ENCODE data around the gene NMUR2. TPM values are rescaled to one million over a fixed set of nuclear protein-coding genes. Genes with fewer than 3 reads are reported as not detected.

Gene NMUR2
- total and polyA plus RNA-seq, 11 donors: 0.22 TPM; not detected in 10

DNA sequence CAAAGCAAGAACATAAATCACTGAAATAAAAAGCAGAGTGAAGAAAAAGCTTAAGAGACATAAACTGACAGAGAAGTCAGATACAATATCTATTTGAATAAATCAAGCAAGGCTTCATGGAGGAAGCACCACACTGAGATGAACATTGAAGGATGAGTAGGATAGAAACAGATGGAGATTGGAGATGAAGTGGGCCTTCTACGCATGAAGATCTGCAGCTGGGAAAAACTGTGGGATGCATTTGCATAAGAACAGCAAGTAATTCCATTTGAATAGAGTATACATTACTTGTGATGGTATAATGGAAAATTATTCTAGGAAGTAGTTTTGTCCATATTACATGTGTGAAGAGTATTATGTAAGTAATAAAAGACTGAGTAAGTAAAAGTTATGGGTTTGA lies 16.5 kb downstream of the NMUR2 start:
- TF ChIP-seq POLR2A (IDR thresholded peaks at IDR 0.05): no peak
- TF ChIP-seq CTCF (IDR thresholded peaks at IDR 0.05): no peak
- H3K27ac ChIP-seq: no peak overlapping the region
- H3K36me3 ChIP-seq: no peaks in the 10 kb centered on the region
- peaks cover 0 to 5% (median 0%) of the 10 kb centered on the region in 12 donors for H3K4me1 ChIP-seq
- 41 to 95% (median 94%) methylated on average over 1 of the region's 1 CpG for WGBS, 4 donors
- H3K27me3 ChIP-seq: no peaks in the 10 kb centered on the region
- peaks cover 0 to 15% (median 4%) of the 10 kb centered on the region in 12 donors for H3K9me3 ChIP-seq
- H3K4me3 ChIP-seq: no peak overlapping the region
- ATAC-seq (no peak), DNase-seq (no peak)
- intact Hi-C loops (cut with DNase I): loop anchor here in 1 of 10 donors (10.0 kb wide), 1 partner anchor 116 kb away; no protein-coding TSS in a partner anchor

- DNase-seq (peak in 1 of 5 donors; percentile 30), ATAC-seq (peak in 3 of 4 donors; percentile 34 to 70 (median 58))
- TF ChIP-seq CTCF (IDR thresholded peaks at IDR 0.05) (no peak), POLR2A (IDR thresholded peaks at IDR 0.05) (no peak)
- Histone ChIP-seq H3K9me3 (no peaks in the 10 kb centered on the region), H3K36me3 (no peaks in the 10 kb centered on the region), H3K4me1 (peaks cover 0 to 27% (median 2%) of the 10 kb centered on the region in 12 donors), H3K27ac (no peak overlapping the region), H3K4me3 (no peak overlapping the region), H3K27me3 (no peaks in the 10 kb centered on the region)
- WGBS, 4 donors: 59 to 76% (median 63%) methylated on average over 10 of the region's 10 CpGs
- intact Hi-C loops (cut with DNase I): loop anchor here in 1 of 10 donors (10.0 kb wide), 1 partner anchor 124 kb away; no protein-coding TSS in a partner anchor
These were observed 24.5 kb downstream of the NMUR2 start for GRCh38 chr5:152380415-152381123.

DNA sequence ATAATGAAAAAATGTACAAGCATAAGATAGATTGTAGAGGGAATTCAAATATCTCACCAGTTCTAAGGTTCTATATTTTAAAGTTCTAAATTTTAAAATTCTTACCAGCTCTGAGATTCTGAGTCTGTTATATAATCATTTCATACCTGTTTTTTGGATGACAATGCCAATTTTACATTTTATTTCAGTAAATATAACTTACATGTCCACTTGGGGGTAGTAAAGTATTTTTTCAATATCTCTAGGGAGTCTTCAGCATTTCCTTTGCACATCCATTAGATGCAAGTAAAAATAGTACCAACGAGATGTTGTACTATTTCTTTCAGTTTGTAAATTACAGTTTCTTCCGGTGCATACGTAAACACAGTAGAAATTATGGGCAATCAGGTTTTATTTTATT lies 25.7 kb downstream of the NMUR2 start:
- Histone ChIP-seq H3K9me3 (no peaks in the 10 kb centered on the region), H3K36me3 (no peaks in the 10 kb centered on the region), H3K4me1 (peaks cover 0 to 27% (median 2%) of the 10 kb centered on the region in 12 donors), H3K27me3 (no peaks in the 10 kb centered on the region), H3K27ac (no peak overlapping the region), H3K4me3 (no peak overlapping the region)
- ATAC-seq (no peak), DNase-seq (no peak)
- TF ChIP-seq POLR2A (IDR thresholded peaks at IDR 0.05) (no peak), CTCF (IDR thresholded peaks at IDR 0.05) (peak in 2 of 12 donors; percentile 7 to 14)
- WGBS, 4 donors: 51 to 70% (median 54%) methylated on average over 3 of the region's 3 CpGs
- intact Hi-C loops (cut with DNase I): loop anchor here in 6 of 10 donors (5.0 to 10.0 kb wide), 2 partner anchors 125 to 128 kb away; no protein-coding TSS in a partner anchor

DNA sequence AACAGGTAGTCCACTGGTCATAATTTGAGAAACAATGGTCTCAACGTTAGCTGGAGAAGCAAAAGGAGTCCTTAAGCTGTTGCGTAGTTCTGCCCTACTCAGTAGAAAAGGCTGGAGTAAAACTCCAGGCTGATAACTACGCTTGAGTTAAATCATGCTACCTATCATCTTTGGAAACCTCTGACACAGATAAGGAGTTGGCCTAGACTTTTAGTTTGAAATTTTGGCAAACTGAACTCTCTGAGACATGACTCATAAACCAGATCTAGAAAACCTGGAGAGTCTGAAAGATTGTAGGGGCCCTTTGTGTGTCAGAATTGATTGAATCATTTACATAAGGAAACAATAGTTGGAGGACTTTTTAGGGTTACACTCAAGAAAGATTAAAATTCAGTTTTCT lies 26.3 kb downstream of the NMUR2 start:
- Histone ChIP-seq H3K4me1 (peaks cover 0 to 27% (median 2%) of the 10 kb centered on the region in 12 donors), H3K27me3 (no peaks in the 10 kb centered on the region), H3K36me3 (no peaks in the 10 kb centered on the region), H3K9me3 (no peaks in the 10 kb centered on the region), H3K4me3 (no peak overlapping the region), H3K27ac (peak overlapping the region in 1 of 12 donors; percentile 6)
- no peak for DNase-seq
- TF ChIP-seq POLR2A (IDR thresholded peaks at IDR 0.05) (no peak), CTCF (IDR thresholded peaks at IDR 0.05) (no peak)
- intact Hi-C loops (cut with DNase I): loop anchor here in 6 of 10 donors (5.0 to 10.0 kb wide), 2 partner anchors 126 to 129 kb away; no protein-coding TSS in a partner anchor
- 34 to 58% (median 48%) methylated on average over 3 of the region's 3 CpGs for WGBS, 4 donors
- ATAC-seq: peak in 2 of 4 donors; percentile 64 to 68

Data from heart left ventricle (tissue), 16 donors.